Fibroblast of lung (primary cell): ENCODE data around the gene NLRP6. TPM values are rescaled to one million over a fixed set of nuclear protein-coding genes. Genes with fewer than 3 reads are reported as not detected.
"Not testable (repeated sequence)": the region's sequence is repeated elsewhere in the genome, so short reads cannot be mapped to it uniquely, and the experiment has no call there.

Source experiments
- DNase-seq, 2 donors: peaks; one replicate each; pipeline versions ENCODE4 v3.0.0 to v3.0.0-alpha.2; 2010; ENCODE audit warnings: low read depth in 2 of 2
- H2AFZ ChIP-seq: 2 replicates; pipeline ENCODE4 v1.5.1; 2012; ENCODE audit warnings: low read length, control low read depth, inconsistent platforms
- H3K27ac ChIP-seq: 2 replicates; pipeline ENCODE4 v1.5.1; 2011; ENCODE audit warnings: low read length, control low read depth; ENCODE audit not compliant: insufficient read depth
- H3K27me3 ChIP-seq: 2 replicates; pipeline ENCODE4 v1.5.1; 2011; ENCODE audit warnings: mild to moderate bottlenecking, low read length; ENCODE audit not compliant: control insufficient read depth, insufficient read depth
- H3K36me3 ChIP-seq: 2 replicates; pipeline ENCODE4 v1.5.1; 2011; ENCODE audit warnings: low read length; ENCODE audit not compliant: control insufficient read depth, insufficient read depth
- H3K4me1 ChIP-seq: 2 replicates; pipeline ENCODE4 v1.5.1; 2011; ENCODE audit warnings: low read length; ENCODE audit not compliant: control insufficient read depth, insufficient read depth; ENCODE audit errors: extremely low read depth
- H3K4me2 ChIP-seq: 2 replicates; pipeline ENCODE4 v1.5.1; 2011; ENCODE audit warnings: low read length, control low read depth; ENCODE audit not compliant: insufficient read depth; ENCODE audit errors: extremely low read depth
- H3K4me3 ChIP-seq, 4 experiments: fragments of 200-600 bp in 1 of 4; sonication (generic) in 1 of 4; replicated peaks in 1 of 4; 2 replicates each; pipeline ENCODE4 v1.5.1; 2011 to 2016; ENCODE audit warnings: low read length in 4 of 4, low read depth in 3 of 4, mild to moderate bottlenecking in 3 of 4, control low read depth in 2 of 4, inconsistent platforms in 1 of 4, mixed read lengths in 1 of 4; ENCODE audit not compliant: insufficient read depth in 1 of 4; ENCODE audit errors: control extremely low read depth in 1 of 4
- H3K79me2 ChIP-seq: 2 replicates; pipeline ENCODE4 v1.5.1; 2012; ENCODE audit warnings: mild to moderate bottlenecking, low read length, inconsistent platforms; ENCODE audit not compliant: control insufficient read depth, insufficient read depth
- H3K9ac ChIP-seq: 2 replicates; pipeline ENCODE4 v1.5.1; 2011; ENCODE audit warnings: mild to moderate bottlenecking, low read length, control low read depth; ENCODE audit not compliant: insufficient read depth
- H3K9me3 ChIP-seq: 2 replicates; pipeline ENCODE4 v1.5.1; 2012; ENCODE audit warnings: low read depth, low read length; ENCODE audit not compliant: control insufficient read depth, insufficient read depth
- H4K20me1 ChIP-seq: 2 replicates; pipeline ENCODE4 v1.5.1; 2011; ENCODE audit warnings: low read length; ENCODE audit not compliant: control insufficient read depth, insufficient read depth; ENCODE audit errors: extremely low read depth
- CTCF ChIP-seq, 2 donors: IDR thresholded peaks in 1 of 2; conservative IDR thresholded peaks in 1 of 2; 1 replicate in 1 of 2; 2 replicates in 1 of 2; pipeline ENCODE4 v1.5.1; 2011 to 2012; ENCODE audit warnings: low read length in 2 of 2, control low read depth in 1 of 2, inconsistent platforms in 1 of 2, low read depth in 1 of 2, mild to moderate bottlenecking in 1 of 2
- EZH2 ChIP-seq: IDR thresholded peaks from 2 replicates; pipeline ENCODE4 v1.5.1; 2012; ENCODE audit warnings: low read length, control low read depth, mild to moderate bottlenecking; ENCODE audit errors: missing control alignments
- polyA plus RNA-seq, 2 donors: library from polyadenylated mRNA; depleted of rRNA in 1 of 2; stranded (reverse) in 1 of 2; unstranded in 1 of 2; fragments of >200 nt; gene quantifications; 2 replicates each; pipeline ENCODE4 v1.2.1, GENCODE V29; 2011 to 2012; ENCODE audit warnings: missing spikeins in 1 of 2
- total RNA-seq: library from RNA; depleted of rRNA; stranded (reverse); fragments of >200 nt; gene quantifications from 2 replicates; pipeline ENCODE4 v1.2.1, GENCODE V29; 2014

Gene NLRP6
- total and polyA plus RNA-seq, 2 donors (not counting 1 experiment from before 2014, with no cell fraction given): not detected

GRCh38 chr11:266676-267439 is 11.3 kb upstream of the NLRP6 start:
- no peak overlapping the region for H3K9ac ChIP-seq
- no peak for DNase-seq
- H3K79me2 ChIP-seq: no peaks in the 10 kb centered on the region
- H2AFZ ChIP-seq: no peak overlapping the region
- no peaks in the 10 kb centered on the region for H3K36me3 ChIP-seq
- no peak overlapping the region for H3K4me2 ChIP-seq
- no peak overlapping the region for H3K4me3 ChIP-seq
- no peaks in the 10 kb centered on the region for H3K27me3 ChIP-seq
- no peak overlapping the region for H3K27ac ChIP-seq
- TF ChIP-seq EZH2: no peak
- no peak for TF ChIP-seq CTCF (conservative IDR thresholded peaks at IDR 0.05 in 1 of 2, IDR thresholded peaks at IDR 0.05 in 1 of 2; ENCODE audit: low read depth in 1 of 2, low read length in 2 of 2)
- no peaks in the 10 kb centered on the region for H4K20me1 ChIP-seq
- H3K4me1 ChIP-seq: peaks cover 4% of the 10 kb centered on the region
- no peaks in the 10 kb centered on the region for H3K9me3 ChIP-seq

- no peak overlapping the region for H2AFZ ChIP-seq
- no peak overlapping the region for H3K4me2 ChIP-seq
- H3K9me3 ChIP-seq: no peaks in the 10 kb centered on the region
- TF ChIP-seq CTCF (conservative IDR thresholded peaks at IDR 0.05 in 1 of 2, IDR thresholded peaks at IDR 0.05 in 1 of 2; ENCODE audit: low read depth in 1 of 2, low read length in 2 of 2) (no peak), EZH2 (no peak)
- H4K20me1 ChIP-seq: no peaks in the 10 kb centered on the region
- no peak overlapping the region for H3K27ac ChIP-seq
- H3K4me3 ChIP-seq: no peak overlapping the region
- H3K36me3 ChIP-seq: no peaks in the 10 kb centered on the region
- H3K79me2 ChIP-seq: no peaks in the 10 kb centered on the region
- peaks cover 4% of the 10 kb centered on the region for H3K4me1 ChIP-seq
- H3K9ac ChIP-seq: no peak overlapping the region
- peaks cover 6% of the 10 kb centered on the region for H3K27me3 ChIP-seq
- no peak for DNase-seq
These were observed 10.7 kb upstream of the NLRP6 start for GRCh38 chr11:267491-267994.

GRCh38 chr11:268716-269145 is 9.5 kb upstream of the NLRP6 start:
- not testable (repeated sequence) for H3K27ac ChIP-seq, H3K9ac ChIP-seq, H2AFZ ChIP-seq, H3K79me2 ChIP-seq, H3K27me3 ChIP-seq, H3K36me3 ChIP-seq, H4K20me1 ChIP-seq, H3K9me3 ChIP-seq, H3K4me1 ChIP-seq
- DNase-seq: peak; percentile 18 to 61
- Histone ChIP-seq H3K4me3 (peak overlapping the region in 2 of 4 experiments; percentile 9 to 35), H3K4me2 (peak overlapping the region; percentile 51)
- peak; percentile 23 to 29 for TF ChIP-seq CTCF (conservative IDR thresholded peaks at IDR 0.05 in 1 of 2, IDR thresholded peaks at IDR 0.05 in 1 of 2; ENCODE audit: low read depth in 1 of 2, low read length in 2 of 2)
